Measurements from ENCODE around the gene RPS24.

The RPS24 gene

DNA sequence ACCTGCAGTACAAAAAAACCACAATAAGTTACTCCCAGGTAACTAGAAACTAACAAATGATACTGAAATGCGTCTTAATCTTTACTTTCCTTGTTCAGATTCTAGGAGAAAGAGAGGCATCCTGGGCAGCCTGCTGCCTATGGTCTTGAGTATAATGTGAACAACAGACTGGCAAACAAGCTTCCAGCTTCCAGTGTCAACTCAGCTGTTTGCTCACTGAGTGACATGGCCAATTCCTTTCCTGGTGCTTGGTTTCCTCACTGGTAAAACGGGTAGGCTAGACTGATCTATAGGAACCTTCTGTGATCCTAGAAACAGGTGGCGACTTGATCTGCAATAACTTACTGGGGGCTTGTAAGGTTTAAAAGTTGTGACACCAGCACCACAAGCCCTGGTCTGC lies 14.4 kb upstream of the RPS24 start:
- no peak for DNase-seq
- H3K27me3 ChIP-seq (replicated peaks) = no peaks in the 10 kb centered on the region
- TF ChIP-seq, protein P1, sequence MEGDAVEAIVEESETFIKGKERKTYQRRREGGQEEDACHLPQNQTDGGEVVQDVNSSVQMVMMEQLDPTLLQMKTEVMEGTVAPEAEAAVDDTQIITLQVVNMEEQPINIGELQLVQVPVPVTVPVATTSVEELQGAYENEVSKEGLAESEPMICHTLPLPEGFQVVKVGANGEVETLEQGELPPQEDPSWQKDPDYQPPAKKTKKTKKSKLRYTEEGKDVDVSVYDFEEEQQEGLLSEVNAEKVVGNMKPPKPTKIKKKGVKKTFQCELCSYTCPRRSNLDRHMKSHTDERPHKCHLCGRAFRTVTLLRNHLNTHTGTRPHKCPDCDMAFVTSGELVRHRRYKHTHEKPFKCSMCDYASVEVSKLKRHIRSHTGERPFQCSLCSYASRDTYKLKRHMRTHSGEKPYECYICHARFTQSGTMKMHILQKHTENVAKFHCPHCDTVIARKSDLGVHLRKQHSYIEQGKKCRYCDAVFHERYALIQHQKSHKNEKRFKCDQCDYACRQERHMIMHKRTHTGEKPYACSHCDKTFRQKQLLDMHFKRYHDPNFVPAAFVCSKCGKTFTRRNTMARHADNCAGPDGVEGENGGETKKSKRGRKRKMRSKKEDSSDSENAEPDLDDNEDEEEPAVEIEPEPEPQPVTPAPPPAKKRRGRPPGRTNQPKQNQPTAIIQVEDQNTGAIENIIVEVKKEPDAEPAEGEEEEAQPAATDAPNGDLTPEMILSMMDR (IDR thresholded peaks at IDR 0.05; ENCODE audit: low read depth, low read length, missing control alignments) = no peak
- peaks cover 86% of the 10 kb centered on the region for H3K36me3 ChIP-seq (replicated peaks)
- no peak overlapping the region for H3K4me3 ChIP-seq (ENCODE audit: low read depth, low read length)
- in situ Hi-C loops (cut with HindIII; ENCODE audit: low pct_ligation_motif_present, low sequenced_read_pairs) = no loop called here
- no peak overlapping the region for H3K27ac ChIP-seq

DNA sequence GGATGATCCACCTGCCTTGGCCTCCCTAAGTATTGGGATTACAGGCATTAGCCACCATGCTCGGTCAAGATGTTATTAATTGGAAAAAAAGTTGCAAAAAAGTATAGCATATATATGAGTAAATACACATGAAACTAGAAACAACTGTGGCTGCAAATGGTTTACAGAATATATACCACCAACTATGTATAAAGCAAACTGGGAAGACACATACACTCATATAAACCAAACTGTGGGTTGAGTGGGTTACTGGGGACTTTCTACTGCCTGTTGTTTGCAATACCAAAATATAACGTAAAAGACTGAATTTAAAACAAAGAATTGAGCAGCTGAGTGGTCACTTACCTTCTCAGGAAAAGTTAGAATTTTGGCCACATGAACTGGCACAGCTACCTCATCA lies 12.5 kb upstream of the RPS24 start:
- TF ChIP-seq, protein P1 (IDR thresholded peaks at IDR 0.05; ENCODE audit: low read depth, low read length, missing control alignments) = no peak
- Histone ChIP-seq H3K27me3 (replicated peaks) (no peaks in the 10 kb centered on the region), H3K36me3 (replicated peaks) (peaks cover 91% of the 10 kb centered on the region), H3K27ac (no peak overlapping the region), H3K4me3 (ENCODE audit: low read depth, low read length) (no peak overlapping the region)
- in situ Hi-C loops (cut with HindIII; ENCODE audit: low pct_ligation_motif_present, low sequenced_read_pairs) = no loop called here
- no peak for DNase-seq

DNA sequence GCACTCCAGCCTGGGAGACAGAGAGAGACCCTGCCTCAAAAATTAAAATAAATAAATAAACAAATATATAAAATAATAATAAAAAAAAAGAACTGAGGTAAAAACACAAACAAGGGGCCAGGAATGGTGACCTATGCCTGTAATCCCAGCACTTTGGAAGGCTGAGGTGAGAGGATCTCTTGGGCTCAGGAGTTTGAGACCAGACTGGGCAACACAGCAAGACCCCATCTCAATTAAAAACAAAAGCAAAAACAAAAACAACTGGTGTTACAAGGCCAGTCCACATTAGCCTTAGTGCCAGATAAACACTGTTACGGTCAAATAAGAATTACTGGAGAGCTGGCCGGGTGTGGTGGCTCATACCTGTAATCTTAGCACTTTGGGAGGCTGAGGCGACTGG lies 9.9 kb upstream of the RPS24 start:
- TF ChIP-seq, protein P1 (IDR thresholded peaks at IDR 0.05; ENCODE audit: low read depth, low read length, missing control alignments) = no peak
- Histone ChIP-seq H3K4me3 (ENCODE audit: low read depth, low read length) (no peak overlapping the region), H3K27me3 (replicated peaks) (no peaks in the 10 kb centered on the region), H3K27ac (no peak overlapping the region), H3K36me3 (replicated peaks) (peaks cover 71% of the 10 kb centered on the region)
- no peak for DNase-seq
- in situ Hi-C loops (cut with HindIII; ENCODE audit: low pct_ligation_motif_present, low sequenced_read_pairs) = no loop called here

DNA sequence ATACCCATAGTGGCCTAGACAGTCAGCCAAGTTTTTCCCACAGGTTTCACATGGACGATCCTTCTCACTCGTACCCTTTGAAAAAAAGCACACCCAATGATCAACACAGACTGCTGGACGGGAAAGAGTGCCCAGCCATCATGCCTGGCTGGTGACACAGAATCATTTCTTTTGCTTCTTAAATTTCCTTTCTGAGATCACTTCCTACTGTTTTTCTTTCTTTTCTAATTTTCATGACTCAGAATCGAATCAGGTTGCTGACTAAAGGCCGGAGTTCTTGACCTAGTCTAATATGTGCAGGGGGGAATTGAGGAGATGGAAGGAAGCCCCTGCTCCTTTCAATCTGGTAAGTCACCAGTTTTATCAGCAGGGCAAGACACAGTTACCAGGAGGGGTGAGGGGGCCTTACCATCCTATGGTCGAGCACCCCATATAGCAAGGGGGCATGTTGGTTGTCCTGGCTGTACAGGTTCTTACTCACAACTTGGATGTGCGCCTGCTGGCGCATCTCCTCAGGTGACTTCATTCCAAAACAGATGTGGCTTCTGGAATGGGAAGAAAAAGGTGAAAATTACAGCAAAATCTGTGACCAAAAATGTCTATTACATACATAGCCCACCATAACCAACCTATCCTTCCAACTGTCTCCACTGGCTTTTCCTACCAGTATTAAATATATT lies 7.8 kb upstream of the RPS24 start:
- H3K36me3 ChIP-seq (replicated peaks) = peaks cover 57% of the 10 kb centered on the region
- H3K4me3 ChIP-seq (ENCODE audit: low read depth, low read length) = no peak overlapping the region
- peak overlapping the region; percentile 72 for H3K27ac ChIP-seq
- DNase-seq = peak; percentile 35
- in situ Hi-C loops (cut with HindIII; ENCODE audit: low pct_ligation_motif_present, low sequenced_read_pairs) = no loop called here
- TF ChIP-seq, protein P1 (IDR thresholded peaks at IDR 0.05; ENCODE audit: low read depth, low read length, missing control alignments) = no peak
- no peaks in the 10 kb centered on the region for H3K27me3 ChIP-seq (replicated peaks)

DNA sequence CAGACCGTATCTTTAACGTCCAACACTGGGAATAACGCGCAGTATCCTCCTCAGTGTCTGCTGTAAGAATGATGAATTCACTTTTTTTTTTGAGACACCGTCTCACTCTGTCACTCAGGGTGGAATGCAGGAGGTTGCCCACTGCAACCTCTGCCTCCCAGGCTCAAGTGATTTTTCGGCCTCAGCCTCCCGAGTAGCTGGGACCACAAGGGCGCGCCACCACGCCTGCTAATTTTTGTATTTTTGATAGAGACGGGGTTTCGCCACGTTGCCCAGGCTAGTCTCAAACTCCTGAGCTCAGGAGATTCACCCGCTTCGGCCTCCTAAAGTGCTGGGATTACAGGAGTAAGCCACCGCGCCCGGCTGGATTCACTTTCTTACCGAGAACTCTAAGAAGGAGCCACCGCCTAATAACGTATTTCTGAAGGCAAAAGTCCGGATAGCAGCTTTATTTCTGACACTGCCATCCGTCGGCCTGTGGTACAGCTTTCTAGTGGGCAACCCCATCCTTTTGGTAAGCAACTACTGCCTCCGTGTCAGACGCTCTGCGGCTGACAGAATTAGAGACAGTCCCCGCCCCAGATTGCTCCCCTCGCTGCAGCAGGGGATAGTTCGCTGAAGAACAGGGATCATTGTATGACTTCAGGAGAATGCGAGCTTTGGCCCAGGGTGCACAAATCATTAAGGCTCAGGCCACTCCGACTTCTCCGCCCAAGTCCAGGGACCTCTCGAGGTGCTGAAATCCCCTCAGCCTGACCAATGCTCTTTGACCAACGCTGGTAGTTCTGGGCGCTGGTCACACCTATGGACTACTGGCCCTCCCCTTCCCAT lies 5.0 kb upstream of the RPS24 start:
- DNase-seq = peak; percentile 29
- no peaks in the 10 kb centered on the region for H3K27me3 ChIP-seq (replicated peaks)
- peak overlapping the region; percentile 100 for H3K4me3 ChIP-seq (ENCODE audit: low read depth, low read length)
- peaks cover 28% of the 10 kb centered on the region for H3K36me3 ChIP-seq (replicated peaks)
- peak overlapping the region; percentile 75 for H3K27ac ChIP-seq
- in situ Hi-C loops (cut with HindIII; ENCODE audit: low pct_ligation_motif_present, low sequenced_read_pairs) = no loop called here
- TF ChIP-seq, protein P1 (IDR thresholded peaks at IDR 0.05; ENCODE audit: low read depth, low read length, missing control alignments) = no peak
